Astrocyte (in vitro differentiated cells and primary cell): ENCODE measurements around the gene ALB.

Source experiments
- CTCF ChIP-seq: IDR thresholded peaks from 2 replicates; pipeline ENCODE4 v1.5.1; 2011; ENCODE audit warnings: low read depth, mild to moderate bottlenecking, inconsistent platforms, low read length, moderate library complexity; ENCODE audit not compliant: insufficient read depth
- EZH2 ChIP-seq: IDR thresholded peaks from 2 replicates; pipeline ENCODE4 v1.6.1; 2012; ENCODE audit warnings: mild to moderate bottlenecking, low read length, inconsistent platforms; ENCODE audit not compliant: insufficient read depth

- TF ChIP-seq CTCF (no peak), EZH2 (no peak)
Measured at GRCh38 chr4:73419106-73420038, 15.3 kb downstream of the ALB start.
